Spleen (tissue), 7 donors: ENCODE data around the gene CDC7.

Source experiments
- CTCF ChIP-seq, 11 experiments: fragments of 200-600 bp in 7 of 11; fragments of 450-650 bp in 4 of 11; sonication (generic) in 4 of 11; IDR thresholded peaks in 8 of 11; conservative IDR thresholded peaks in 3 of 11; 1 replicate in 7 of 11; 2 replicates in 4 of 11; pipeline versions ENCODE4 v1.4.0 to v1.8.0; 2016 to 2021; ENCODE audit warnings: antibody characterized with exemption in 11 of 11, inconsistent platforms in 4 of 11, mild to moderate bottlenecking in 1 of 11
- POLR2AphosphoS5 ChIP-seq, 3 donors: sonication (generic); formaldehyde crosslinking; IDR thresholded peaks; one replicate each; pipeline ENCODE4 v1.5.1; 2017; ENCODE audit warnings: antibody characterized with exemption in 3 of 3
- donor health status: DM: no; HTN: no; CAD: no; lungs with moderate emphysema.
- donor health status: DM: no; HTN: no; CAD: no.
- donor health status: DM: no; HTN: no; CAD: no.

DNA sequence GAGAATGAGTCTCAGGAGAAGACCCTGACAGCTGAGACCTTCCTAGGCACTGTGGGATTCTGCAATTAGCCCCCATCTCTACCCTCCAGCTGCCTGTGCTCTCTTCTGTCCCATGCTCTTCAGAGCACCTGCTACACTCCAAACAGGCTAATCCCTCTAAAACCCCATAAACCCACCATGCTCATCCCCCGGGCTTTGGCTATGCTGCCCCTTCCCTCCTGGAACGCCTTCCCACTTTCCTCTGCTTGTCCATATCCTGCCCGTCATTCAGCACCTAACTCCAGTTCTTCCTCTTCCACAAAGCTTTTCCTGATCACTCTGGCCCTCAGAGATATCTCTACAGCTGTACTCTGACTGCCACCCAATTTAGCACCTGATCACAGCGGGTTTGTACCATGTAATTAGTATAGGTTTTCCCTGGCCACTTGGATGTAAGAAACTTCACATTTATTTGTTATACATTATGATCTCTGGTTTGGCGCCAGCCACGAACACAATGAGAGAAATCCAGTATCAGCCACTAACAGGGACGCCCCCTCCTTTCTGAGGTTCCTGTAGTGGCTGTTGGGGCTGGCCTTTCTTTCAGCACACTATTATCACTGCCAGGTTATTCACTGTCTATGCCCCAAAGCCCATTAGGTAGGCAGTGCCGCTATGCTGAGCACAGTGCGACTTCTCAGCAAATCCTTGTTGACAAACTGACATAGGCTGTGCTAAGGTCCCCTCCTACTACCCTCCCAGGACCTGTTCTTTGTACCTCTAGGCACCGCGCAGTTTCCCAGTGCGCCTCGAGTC lies 45.1 kb downstream of the CDC7 start:
- no peak for TF ChIP-seq CTCF (IDR thresholded peaks at IDR 0.05 in 8 of 11, conservative IDR thresholded peaks at IDR 0.05 in 3 of 11)
- TF ChIP-seq POLR2AphosphoS5 (IDR thresholded peaks at IDR 0.05) = no peak
